ENCODE data around the gene PRR20D.
"Not testable (repeated sequence)": the region's sequence is repeated elsewhere in the genome, so short reads cannot be mapped to it uniquely, and the experiment has no call there.

Gene PRR20D

GRCh38 chr13:57160332-57160731 lies at the start of gene PRR20D:
PRR20D (plus strand) TSS chr13:57160632; CDS start chr13:57161019, 387 bp downstream.
- DNase-seq = not testable (repeated sequence)

- DNase-seq = no peak
Observed at GRCh38 chr13:57114945-57115344, 45.5 kb upstream of the PRR20D start.

- no peak for DNase-seq
Observed at GRCh38 chr13:57123681-57124080, 36.8 kb upstream of the PRR20D start.

GRCh38 chr13:57128909-57129308 lies 31.5 kb upstream of the PRR20D start:
- no peak for DNase-seq

- DNase-seq = no peak
Observed at GRCh38 chr13:57136093-57136492, 24.3 kb upstream of the PRR20D start.

DNA sequence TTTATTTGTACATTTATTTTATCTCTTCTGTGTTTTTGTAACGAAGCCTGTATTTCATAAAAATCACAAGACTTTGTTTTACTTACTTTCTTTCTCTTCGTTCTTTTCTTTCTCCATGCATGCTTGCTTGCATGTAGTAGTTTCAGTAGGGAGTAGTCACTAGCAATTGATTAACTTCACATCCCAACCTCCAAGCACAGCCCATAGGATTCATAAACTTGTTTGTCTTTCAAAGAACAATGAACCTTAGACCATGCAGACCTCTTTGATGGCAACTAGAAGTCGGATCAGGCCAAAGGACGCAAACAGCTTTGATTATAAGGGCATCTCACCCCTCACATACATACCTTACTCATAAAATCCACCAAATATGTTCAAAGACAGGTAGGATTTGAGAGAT lies 22.8 kb upstream of the PRR20D start:
- no peak for DNase-seq

DNA sequence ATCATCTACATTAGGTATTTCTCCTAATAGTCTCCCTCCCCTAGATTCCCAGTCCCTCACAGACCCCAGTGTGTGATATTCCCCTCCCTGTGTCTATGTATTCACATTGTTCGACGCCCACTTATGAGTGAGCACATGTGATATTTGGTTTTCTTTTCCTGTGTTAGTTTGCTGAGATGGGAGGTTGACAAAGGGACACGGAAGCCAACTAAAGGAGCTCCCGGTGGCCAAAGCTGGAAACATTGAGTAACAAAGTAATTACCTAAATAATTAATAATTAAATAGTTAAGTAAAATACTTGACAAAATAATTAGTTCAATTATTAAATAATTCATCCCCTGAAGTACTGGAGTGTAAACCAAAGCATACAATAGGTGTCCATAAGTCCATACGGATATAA lies 21.4 kb upstream of the PRR20D start:
- DNase-seq = no peak

GRCh38 chr13:57139781-57140180 lies 20.7 kb upstream of the PRR20D start:
- DNase-seq = not testable (repeated sequence)

- DNase-seq = not testable (repeated sequence)
Observed at GRCh38 chr13:57140235-57140968, 20.0 kb upstream of the PRR20D start, which contains the start of gene PRR20A. PRR20A (plus strand) TSS chr13:57140918; CDS start chr13:57141305, 387 bp downstream.

GRCh38 chr13:57147188-57147587 lies 13.2 kb upstream of the PRR20D start, which contains the start of gene PRR20B:
PRR20B (plus strand) TSS chr13:57147488; CDS start chr13:57147875, 387 bp downstream.
- DNase-seq = not testable (repeated sequence)

DNA sequence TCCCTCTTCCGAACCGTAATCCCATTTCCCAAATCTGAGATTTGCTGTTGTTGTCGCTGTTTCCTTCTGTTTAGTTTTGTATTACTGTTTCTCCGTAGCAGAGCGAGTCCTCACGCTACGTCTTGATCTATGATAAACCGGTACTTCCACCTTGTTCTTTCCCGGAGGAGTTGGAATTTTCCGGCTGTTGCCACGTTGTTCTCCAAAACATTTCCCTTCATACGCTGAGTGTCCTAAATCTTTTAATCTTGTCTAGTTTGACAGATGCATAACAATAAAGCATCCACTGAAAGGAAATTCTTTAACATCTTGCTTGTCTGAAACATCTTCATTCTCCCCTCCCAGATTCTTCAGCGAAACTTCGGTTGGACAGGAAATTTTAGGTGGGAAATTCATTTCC lies 12.3 kb upstream of the PRR20D start:
- not testable (repeated sequence) for DNase-seq

- not testable (repeated sequence) for DNase-seq
Observed at GRCh38 chr13:57153761-57154160, 6.7 kb upstream of the PRR20D start, which contains the start of gene PRR20C. PRR20C (plus strand) TSS chr13:57154061; CDS start chr13:57154448, 387 bp downstream.

DNA sequence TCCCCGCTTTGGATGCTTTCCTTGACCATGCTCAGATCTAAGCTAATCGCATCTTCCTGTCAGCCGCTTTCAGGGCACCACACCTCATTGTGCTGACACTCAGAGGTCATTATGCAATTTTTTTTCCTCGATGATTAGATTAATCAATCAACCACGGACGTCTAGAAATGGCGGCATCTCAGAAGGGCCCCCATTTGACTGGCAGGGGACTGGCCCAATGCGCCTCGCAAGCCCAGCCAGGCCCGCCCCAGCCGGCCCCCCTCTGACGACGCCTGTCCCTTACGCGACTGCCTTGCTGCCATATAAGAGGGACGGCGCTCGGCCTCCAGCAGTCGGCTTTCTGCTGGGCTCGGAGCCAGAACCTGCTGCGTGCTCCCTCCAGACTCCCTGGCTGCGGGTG lies 6.5 kb downstream of the PRR20D start, which contains the start of gene PRR20E:
Gene PRR20E (plus strand): TSS at position 301 of the 400 bp plus-strand sequence. CDS start 387 bp downstream, outside the sequence.
- not testable (repeated sequence) for DNase-seq

GRCh38 chr13:57191667-57192066 lies 31.2 kb downstream of the PRR20D start:
- DNase-seq = no peak

GRCh38 chr13:57212989-57213388 lies 52.6 kb downstream of the PRR20D start:
- DNase-seq = no peak

Measured in stimulated activated CD4-positive, alpha-beta T cell treated with anti-CD3 and anti-CD28 coated beads, Interleukin-4, amount 100 ng/mL, for 1 hour (primary cell).